Measurements from ENCODE around the gene SLC35A3.

GRCh38 chr1:99965646-99966375 lies 4.0 kb upstream of the SLC35A3 start:
- TF ChIP-seq CTCF (IDR thresholded peaks at IDR 0.05): no peak
- TF ChIP-seq POLR2A (IDR thresholded peaks at IDR 0.05): no peak

Measured in testis (tissue), 2 donors.